GM23248 (cell line): ENCODE measurements around the gene ARPC5L. TPM values are rescaled to one million over a fixed set of nuclear protein-coding genes. Genes with fewer than 3 reads are reported as not detected.
"Not testable (repeated sequence)": the region's sequence is repeated elsewhere in the genome, so short reads cannot be mapped to it uniquely, and the experiment has no call there.

Source experiments
- DNase-seq: peaks from one replicate; pipeline ENCODE4 v3.0.0-alpha.2; 2015
- H2AFZ ChIP-seq: fragments of 200-600 bp; sonication (generic); 2 replicates; pipeline ENCODE4 v1.6.1; 2016; ENCODE audit warnings: antibody characterized with exemption
- H3F3A ChIP-seq: fragments of 200-600 bp; sonication (generic); 2 replicates; pipeline ENCODE4 v1.6.1; 2016; ENCODE audit warnings: mild to moderate bottlenecking, antibody characterized with exemption, mixed run types; ENCODE audit not compliant: insufficient read depth
- H3K27ac ChIP-seq: fragments of 200-600 bp; sonication (generic); 2 replicates; pipeline ENCODE4 v1.5.1; 2016; ENCODE audit warnings: mild to moderate bottlenecking
- H3K27me3 ChIP-seq: fragments of 200-600 bp; sonication (generic); replicated peaks from 2 replicates; pipeline ENCODE4 v1.6.1; 2016; ENCODE audit warnings: mild to moderate bottlenecking; ENCODE audit not compliant: insufficient read depth
- H3K36me3 ChIP-seq: fragments of 200-600 bp; sonication (generic); 2 replicates; pipeline ENCODE4 v1.6.1; 2016; ENCODE audit warnings: low read depth, mild to moderate bottlenecking
- H3K4me1 ChIP-seq: fragments of 200-600 bp; sonication (generic); 2 replicates; pipeline ENCODE4 v1.6.1; 2016; ENCODE audit warnings: mild to moderate bottlenecking; ENCODE audit not compliant: insufficient read depth
- H3K4me2 ChIP-seq: fragments of 200-600 bp; sonication (generic); one replicate; pipeline ENCODE4 v1.6.1; 2016; ENCODE audit warnings: mild to moderate bottlenecking; ENCODE audit not compliant: unreplicated experiment
- H3K4me3 ChIP-seq: fragments of 200-600 bp; sonication (generic); 2 replicates; pipeline ENCODE4 v1.5.1; 2016; ENCODE audit warnings: mild to moderate bottlenecking
- H3K79me2 ChIP-seq: fragments of 200-600 bp; sonication (generic); 2 replicates; pipeline ENCODE4 v1.6.1; 2016; ENCODE audit warnings: mild to moderate bottlenecking; ENCODE audit not compliant: insufficient read depth
- H3K9ac ChIP-seq: fragments of 200-600 bp; sonication (generic); 2 replicates; pipeline ENCODE4 v1.6.1; 2016; ENCODE audit warnings: mild to moderate bottlenecking
- H3K9me2 ChIP-seq: fragments of 200-600 bp; sonication (generic); 2 replicates; pipeline ENCODE4 v1.6.1; 2016; ENCODE audit warnings: mixed run types, mild to moderate bottlenecking, moderate library complexity; ENCODE audit not compliant: insufficient read depth
- H3K9me3 ChIP-seq: fragments of 200-600 bp; sonication (generic); one replicate; pipeline ENCODE4 v1.6.1; 2017; ENCODE audit warnings: low read depth
- H4K20me1 ChIP-seq: fragments of 200-600 bp; sonication (generic); 2 replicates; pipeline ENCODE4 v1.6.0; 2016; ENCODE audit not compliant: insufficient read depth
- EZH2 ChIP-seq: fragments of 200-600 bp; sonication (generic); IDR thresholded peaks from 2 replicates; pipeline ENCODE4 v1.6.1; 2018; ENCODE audit warnings: antibody characterized with exemption, mild to moderate bottlenecking; ENCODE audit not compliant: insufficient read depth, poor library complexity, severe bottlenecking
- EZH2phosphoT487 ChIP-seq: fragments of 200-600 bp; sonication (generic); IDR thresholded peaks from 2 replicates; pipeline ENCODE4 v1.6.1; 2018; ENCODE audit warnings: antibody characterized with exemption, moderate library complexity, mild to moderate bottlenecking, low read depth; ENCODE audit not compliant: insufficient read depth
- WGBS, 2 experiments: methylation state at CpG; one replicate each; pipeline ENCODE4 v1.1.6; 2015 to 2017; ENCODE audit warnings: low lambda C conversion rate in 2 of 2, low coverage in 1 of 2; ENCODE audit errors: missing lambda C conversion rate in 2 of 2; 5-methylcytosine and 5-hydroxymethylcytosine counted together
- in situ Hi-C: fragments of 300-500 bp; cut with MboI; formaldehyde crosslinking; loops from 2 replicates; pipeline ENCODE4 v1.15.0; 2020
- polyA plus RNA-seq: library from polyadenylated mRNA; unstranded; fragments of >200 nt; fragmentation: Nextera tagmentation; extraction: Ambion mirVana; gene quantifications from 2 replicates; pipeline ENCODE4 v1.2.1, GENCODE V29; 2016
- total RNA-seq: library from RNA; depleted of rRNA; stranded (reverse); fragments of >200 nt; shearing (Covaris generic); gene quantifications from 2 replicates; pipeline ENCODE4 v1.2.3, GENCODE V29; 2014

The ARPC5L gene
- total and polyA plus RNA-seq, 2 experiments from 2014 or later = 31.5 to 77.6 TPM

GRCh38 chr9:124834591-124834990 is 27.3 kb upstream of the ARPC5L start:
- Histone ChIP-seq H3K27me3 (no peaks in the 10 kb centered on the region), H3F3A (peaks cover 3% of the 10 kb centered on the region; the same call in 1 of the 2 replicates), H3K9ac (no peak overlapping the region), H4K20me1 (no peaks in the 10 kb centered on the region), H3K4me2 (no peak overlapping the region), H3K9me3 (no peaks in the 10 kb centered on the region), H3K36me3 (no peaks in the 10 kb centered on the region), H3K27ac (no peak overlapping the region), H3K9me2 (no peaks in the 10 kb centered on the region), H2AFZ (no peak overlapping the region), H3K4me3 (no peak overlapping the region), H3K4me1 (peaks cover 22% of the 10 kb centered on the region), H3K79me2 (no peaks in the 10 kb centered on the region)
- peak; percentile 77 for DNase-seq
- in situ Hi-C loops = no loop called here
- WGBS, 2 experiments = 30 to 31% methylated on average over 5 to 7 of the region's 7 CpGs
- TF ChIP-seq EZH2phosphoT487 = no peak
- no peak for TF ChIP-seq EZH2

DNA sequence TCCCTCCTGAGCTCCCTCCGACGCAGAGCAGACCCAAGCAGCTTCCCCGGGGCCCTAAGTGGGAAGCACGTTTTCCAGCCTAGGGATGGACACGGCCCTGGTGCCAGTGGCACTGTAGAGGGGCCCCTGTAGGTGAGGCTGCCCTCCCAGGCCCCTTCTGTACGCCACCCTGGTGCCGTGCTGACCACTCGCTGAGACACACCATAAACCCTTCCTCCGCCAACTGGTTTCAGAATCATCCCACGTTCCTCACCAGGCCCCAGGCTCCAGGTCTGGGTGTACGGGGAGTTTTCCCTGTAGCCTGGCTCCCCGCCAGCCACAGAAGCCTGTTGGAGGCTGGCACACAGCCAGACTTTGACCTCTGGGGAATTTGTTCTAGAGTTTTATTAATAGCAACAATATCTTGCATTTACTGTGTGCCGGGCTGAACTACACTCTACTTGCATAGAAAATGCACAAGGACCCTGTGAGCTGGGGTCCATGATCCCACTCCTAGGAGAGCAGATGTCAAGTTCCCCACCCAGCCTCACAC is 26.8 kb upstream of the ARPC5L start:
- WGBS, 2 experiments = 66 to 68% methylated on average over 11 to 13 of the region's 13 CpGs

GRCh38 chr9:124838132-124838531 is 23.8 kb upstream of the ARPC5L start:
- H3K4me3 ChIP-seq, H3K27ac ChIP-seq, H3K79me2 ChIP-seq, H3K9ac ChIP-seq, H2AFZ ChIP-seq, in situ Hi-C loops, H4K20me1 ChIP-seq, H3K36me3 ChIP-seq, H3K4me2 ChIP-seq, H3K9me2 ChIP-seq, DNase-seq, H3K27me3 ChIP-seq, H3F3A ChIP-seq, H3K9me3 ChIP-seq: not testable (repeated sequence)
- H3K4me1 ChIP-seq = 0 out of 2 replicates have a peak, but pooled peaks cover 12% of the 10 kb centered on the region
- WGBS, 2 experiments = 63 to 76% methylated on average over 5 of the region's 5 CpGs

More for the DNA sequence above, 26.8 kb upstream of the ARPC5L start:
- H3K9me3 ChIP-seq = no peaks in the 10 kb centered on the region
- H2AFZ ChIP-seq = no peak overlapping the region
- peaks cover 3% of the 10 kb centered on the region; the same call in 1 of the 2 replicates for H3F3A ChIP-seq
- peaks cover 22% of the 10 kb centered on the region for H3K4me1 ChIP-seq
- no peaks in the 10 kb centered on the region for H3K79me2 ChIP-seq
- no peaks in the 10 kb centered on the region for H3K27me3 ChIP-seq
- H3K9ac ChIP-seq = no peak overlapping the region
- no peaks in the 10 kb centered on the region for H3K9me2 ChIP-seq
- no peak overlapping the region for H3K4me3 ChIP-seq
- no peak overlapping the region for H3K27ac ChIP-seq
- H3K36me3 ChIP-seq = no peaks in the 10 kb centered on the region
- H4K20me1 ChIP-seq = no peaks in the 10 kb centered on the region
- TF ChIP-seq EZH2 = no peak
- no peak for TF ChIP-seq EZH2phosphoT487
- in situ Hi-C loops = no loop called here
- no peak overlapping the region for H3K4me2 ChIP-seq
- DNase-seq = peak; percentile 63

GRCh38 chr9:124838567-124839275 is 23.2 kb upstream of the ARPC5L start:
- H3K9me3 ChIP-seq, H3K4me2 ChIP-seq, H2AFZ ChIP-seq, H3K79me2 ChIP-seq, H3K27ac ChIP-seq, H3K36me3 ChIP-seq, H3K9ac ChIP-seq, in situ Hi-C loops, H4K20me1 ChIP-seq, H3K27me3 ChIP-seq, DNase-seq, H3F3A ChIP-seq, H3K4me3 ChIP-seq, H3K9me2 ChIP-seq: not testable (repeated sequence)
- H3K4me1 ChIP-seq = 0 out of 2 replicates have a peak, but pooled peaks cover 12% of the 10 kb centered on the region
- 51 to 68% methylated on average over 25 to 28 of the region's 52 CpGs for WGBS, 2 experiments
